HCT116 (cell line): ENCODE measurements around the gene RIN3. TPM values are rescaled to one million over a fixed set of nuclear protein-coding genes. Genes with fewer than 3 reads are reported as not detected.

Experiments
- ATAC-seq: fragments of 200-7000 bp; cut with Tn5 transposase; 2 replicates; pipeline ENCODE4 v1.9.1; 2020; ENCODE audit warnings: mild to moderate bottlenecking, moderate library complexity
- BruUV-seq: library from RNA; stranded (reverse); fragments of 400-500 nt; replicated peaks from 2 replicates; lab custom pipeline; 2021; lab: Mats Ljungman, UMichigan
- CTCF ChIA-PET: fragments of 300-600 bp; sonication (Branson Sonifier 250); formaldehyde crosslinking; loops from one replicate; lab custom pipeline; 2021; ENCODE audit warnings: antibody characterized with exemption; lab: Charles Lee
- POLR2A ChIA-PET: fragments of 300-600, 350-600 bp; sonication (Branson Sonifier 250); formaldehyde crosslinking; loops from one replicate; lab custom pipeline; 2021; ENCODE audit warnings: antibody characterized with exemption; lab: Charles Lee
- RAD21 ChIA-PET, 2 experiments: fragments of 300-600 bp; sonication (Branson Sonifier 250); formaldehyde crosslinking; loops; one replicate each; lab custom pipeline; 2023; ENCODE audit warnings: low total read pairs in 2 of 2; ENCODE audit not compliant: uncharacterized antibody in 2 of 2, unreplicated experiment in 2 of 2, low non-redundant PET in 1 of 2; lab: Charles Lee
- DNase-seq: peaks from one replicate; pipeline ENCODE4 v3.0.0-alpha.2; 2010; ENCODE audit warnings: low read depth, low spot score
- H2AFZ ChIP-seq: fragments of 200-600 bp; shearing (Covaris generic), sonication (generic); 2 replicates; pipeline ENCODE4 v1.6.1; 2017; ENCODE audit warnings: low read depth, mixed run types, mixed read lengths, antibody characterized with exemption, low read length; ENCODE audit not compliant: poor library complexity, severe bottlenecking
- H3K27ac ChIP-seq: 2 replicates; pipeline ENCODE4 v1.5.1; 2012; ENCODE audit warnings: low read depth, low read length
- H3K27me3 ChIP-seq: fragments of 200-600 bp; sonication (generic); 2 replicates; pipeline ENCODE4 v1.6.1; 2016; ENCODE audit warnings: mixed run types, low read length, mixed read lengths; ENCODE audit not compliant: insufficient read depth
- H3K36me3 ChIP-seq, 2 experiments: fragments of 200-500 bp in 1 of 2; fragments of 200-600 bp in 1 of 2; sonication (Bioruptor generic) in 1 of 2; sonication (generic) in 1 of 2; 2 replicates each; pipeline versions ENCODE4 v1.5.1 to v1.6.1; 2014 to 2016; ENCODE audit warnings: low read length in 2 of 2, inconsistent platforms in 1 of 2, mixed read lengths in 1 of 2, mixed run types in 1 of 2; ENCODE audit not compliant: insufficient read depth in 2 of 2, control insufficient read depth in 1 of 2
- H3K4me1 ChIP-seq, 2 experiments: fragments of 200-600 bp in 1 of 2; sonication (generic) in 1 of 2; 2 replicates each; pipeline versions ENCODE4 v1.5.1 to v1.6.1; 2012 to 2017; ENCODE audit warnings: low read length in 2 of 2, inconsistent platforms in 1 of 2, mild to moderate bottlenecking in 1 of 2, mixed read lengths in 1 of 2, mixed run types in 1 of 2, moderate library complexity in 1 of 2; ENCODE audit not compliant: insufficient read depth in 2 of 2, control insufficient read depth in 1 of 2
- H3K4me2 ChIP-seq: fragments of 200-600 bp; sonication (generic); 2 replicates; pipeline ENCODE4 v1.6.1; 2017; ENCODE audit warnings: mixed run types, low read length, mixed read lengths
- H3K4me3 ChIP-seq, 2 experiments: fragments of 200-600 bp in 1 of 2; sonication (generic) in 1 of 2; replicated peaks in 1 of 2; 2 replicates each; pipeline ENCODE4 v1.5.1; 2011 to 2016; ENCODE audit warnings: low read length in 2 of 2, control low read depth in 1 of 2, low read depth in 1 of 2, mild to moderate bottlenecking in 1 of 2, mixed read lengths in 1 of 2, mixed run types in 1 of 2
- H3K79me2 ChIP-seq: fragments of 200-600 bp; sonication (generic); 2 replicates; pipeline ENCODE4 v1.6.1; 2017; ENCODE audit warnings: mild to moderate bottlenecking, mixed run types, low read length, moderate library complexity, mixed read lengths; ENCODE audit not compliant: insufficient read depth
- H3K9ac ChIP-seq: fragments of 200-600 bp; sonication (generic); 2 replicates; pipeline ENCODE4 v1.6.1; 2016; ENCODE audit warnings: low read length, mixed read lengths
- H3K9me2 ChIP-seq: fragments of 200-600 bp; sonication (generic), shearing (Covaris generic); 2 replicates; pipeline ENCODE4 v1.6.1; 2017; ENCODE audit warnings: mixed run types, mild to moderate bottlenecking, moderate library complexity; ENCODE audit not compliant: insufficient read depth
- H3K9me3 ChIP-seq, 2 experiments: fragments of 200-500 bp in 1 of 2; fragments of 200-600 bp in 1 of 2; sonication (Bioruptor generic) in 1 of 2; sonication (generic) in 1 of 2; 2 replicates each; pipeline ENCODE4 v1.6.1; 2014 to 2017; ENCODE audit warnings: low read length in 2 of 2, mixed read lengths in 2 of 2, inconsistent platforms in 1 of 2, low read depth in 1 of 2, mild to moderate bottlenecking in 1 of 2, mixed run types in 1 of 2, moderate library complexity in 1 of 2; ENCODE audit not compliant: control insufficient read depth in 1 of 2, insufficient read depth in 1 of 2
- H4K20me1 ChIP-seq: fragments of 200-600 bp; sonication (generic), shearing (Covaris generic); 2 replicates; pipeline ENCODE4 v1.6.1; 2017; ENCODE audit warnings: mixed run types, mild to moderate bottlenecking, moderate library complexity; ENCODE audit not compliant: insufficient read depth
- CEBPB ChIP-seq: IDR thresholded peaks from 2 replicates; pipeline ENCODE4 v1.6.1; 2012; ENCODE audit warnings: low read depth
- ELF1 ChIP-seq: IDR thresholded peaks from 2 replicates; pipeline ENCODE4 v1.6.1; 2012; ENCODE audit warnings: low read depth, borderline replicate concordance
- EZH2 ChIP-seq: fragments of 200-600 bp; sonication (generic); IDR thresholded peaks from 2 replicates; pipeline ENCODE4 v1.6.1; 2017; ENCODE audit warnings: antibody characterized with exemption, mixed run types
- EZH2phosphoT487 ChIP-seq: fragments of 200-600 bp; IDR thresholded peaks from 2 replicates; pipeline ENCODE4 v1.6.1; 2018; ENCODE audit warnings: antibody characterized with exemption, borderline replicate concordance
- FOSL1 ChIP-seq: IDR thresholded peaks from 2 replicates; pipeline ENCODE4 v1.6.1; 2012; ENCODE audit warnings: low read depth
- POLR2A ChIP-seq: IDR thresholded peaks from 2 replicates; pipeline ENCODE4 v1.7.0; 2011; ENCODE audit warnings: borderline replicate concordance; ENCODE audit not compliant: insufficient read depth, insufficient read length; ENCODE audit errors: extremely low read depth
- RAD21 ChIP-seq: IDR thresholded peaks from 2 replicates; pipeline ENCODE4 v1.6.1; 2012; ENCODE audit warnings: low read depth, mild to moderate bottlenecking
- SIN3A ChIP-seq: IDR thresholded peaks from 2 replicates; pipeline ENCODE4 v1.6.1; 2012; ENCODE audit warnings: low read depth
- SP1 ChIP-seq: IDR thresholded peaks from 2 replicates; pipeline ENCODE4 v1.6.1; 2012; ENCODE audit warnings: low read depth
- ZFX ChIP-seq: fragments of 450-650 bp; IDR thresholded peaks from 2 replicates; pipeline ENCODE4 v1.6.1; 2017
- intact Hi-C: fragments of 100-400 bp; cut with micrococcal nuclease; formaldehyde crosslinking; loops from 2 replicates; pipeline ENCODE4 v1.10.0; 2022
- total RNA-seq: library from RNA; stranded (reverse); gene quantifications from one replicate; pipeline ENCODE4 v1.2.1, GENCODE V29; 2021; ENCODE audit not compliant: unreplicated experiment
- TF ChIP-seq, protein P1 (sequence below): IDR thresholded peaks from 2 replicates; pipeline ENCODE4 v1.6.1; 2012; ENCODE audit warnings: low read depth

Gene RIN3
- total RNA-seq, 1 experiment from 2014 or later = 22.2 TPM

GRCh38 chr14:92646952-92647796 lies 133.6 kb downstream of the RIN3 start:
- Histone ChIP-seq H3K4me3 (no peak overlapping the region), H4K20me1 (no peaks in the 10 kb centered on the region), H3K9me3 (peaks cover 0 to 7% of the 10 kb centered on the region in 2 experiments; a peak in 1 of 4 replicates), H3K4me1 (peaks cover 10 to 22% of the 10 kb centered on the region in 2 experiments), H3K4me2 (no peak overlapping the region)
- RAD21 ChIA-PET = no interaction called here
- POLR2A ChIA-PET = no interaction called here
- TF ChIP-seq, protein P1, sequence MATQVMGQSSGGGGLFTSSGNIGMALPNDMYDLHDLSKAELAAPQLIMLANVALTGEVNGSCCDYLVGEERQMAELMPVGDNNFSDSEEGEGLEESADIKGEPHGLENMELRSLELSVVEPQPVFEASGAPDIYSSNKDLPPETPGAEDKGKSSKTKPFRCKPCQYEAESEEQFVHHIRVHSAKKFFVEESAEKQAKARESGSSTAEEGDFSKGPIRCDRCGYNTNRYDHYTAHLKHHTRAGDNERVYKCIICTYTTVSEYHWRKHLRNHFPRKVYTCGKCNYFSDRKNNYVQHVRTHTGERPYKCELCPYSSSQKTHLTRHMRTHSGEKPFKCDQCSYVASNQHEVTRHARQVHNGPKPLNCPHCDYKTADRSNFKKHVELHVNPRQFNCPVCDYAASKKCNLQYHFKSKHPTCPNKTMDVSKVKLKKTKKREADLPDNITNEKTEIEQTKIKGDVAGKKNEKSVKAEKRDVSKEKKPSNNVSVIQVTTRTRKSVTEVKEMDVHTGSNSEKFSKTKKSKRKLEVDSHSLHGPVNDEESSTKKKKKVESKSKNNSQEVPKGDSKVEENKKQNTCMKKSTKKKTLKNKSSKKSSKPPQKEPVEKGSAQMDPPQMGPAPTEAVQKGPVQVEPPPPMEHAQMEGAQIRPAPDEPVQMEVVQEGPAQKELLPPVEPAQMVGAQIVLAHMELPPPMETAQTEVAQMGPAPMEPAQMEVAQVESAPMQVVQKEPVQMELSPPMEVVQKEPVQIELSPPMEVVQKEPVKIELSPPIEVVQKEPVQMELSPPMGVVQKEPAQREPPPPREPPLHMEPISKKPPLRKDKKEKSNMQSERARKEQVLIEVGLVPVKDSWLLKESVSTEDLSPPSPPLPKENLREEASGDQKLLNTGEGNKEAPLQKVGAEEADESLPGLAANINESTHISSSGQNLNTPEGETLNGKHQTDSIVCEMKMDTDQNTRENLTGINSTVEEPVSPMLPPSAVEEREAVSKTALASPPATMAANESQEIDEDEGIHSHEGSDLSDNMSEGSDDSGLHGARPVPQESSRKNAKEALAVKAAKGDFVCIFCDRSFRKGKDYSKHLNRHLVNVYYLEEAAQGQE = no peak
- no peak for TF ChIP-seq RAD21
- no peak for TF ChIP-seq SP1
- no peak for TF ChIP-seq POLR2A
- TF ChIP-seq FOSL1 = no peak
- no peak for TF ChIP-seq ZFX
- no peak for TF ChIP-seq EZH2
- no peak for TF ChIP-seq ELF1
- no peak for TF ChIP-seq SIN3A
- TF ChIP-seq CEBPB = no peak
- TF ChIP-seq EZH2phosphoT487 = no peak
- TF ChIP-seq, all 23 proteins: peak for 0
- ATAC-seq = no peak
- no peak overlapping the region for H3K9ac ChIP-seq
- no peak overlapping the region for H2AFZ ChIP-seq
- no TSS peak for BruUV-seq
- CTCF ChIA-PET = no interaction called here
- DNase-seq = no peak
- no peaks in the 10 kb centered on the region for H3K9me2 ChIP-seq
- no peak overlapping the region for H3K27ac ChIP-seq
- intact Hi-C loops = no loop called here
- H3K79me2 ChIP-seq = no peaks in the 10 kb centered on the region
- no peaks in the 10 kb centered on the region for H3K27me3 ChIP-seq
- no peaks in the 10 kb centered on the region for H3K36me3 ChIP-seq
